Stomach (tissue), 4 donors: Measurements from ENCODE around the gene GNL3.

Experiments
- CTCF ChIP-seq, 7 experiments: fragments of 450-650 bp in 4 of 7; fragments of 200-600 bp in 3 of 7; sonication (generic) in 3 of 7; IDR thresholded peaks; one replicate each; pipeline ENCODE4 v1.5.1; 2016 to 2019; ENCODE audit warnings: antibody characterized with exemption in 7 of 7, control low read depth in 2 of 7, mild to moderate bottlenecking in 1 of 7
- POLR2AphosphoS5 ChIP-seq, 3 donors: sonication (generic); formaldehyde crosslinking; IDR thresholded peaks; one replicate each; pipeline ENCODE4 v1.6.1; 2016; ENCODE audit warnings: antibody characterized with exemption in 3 of 3

- TF ChIP-seq POLR2AphosphoS5 (IDR thresholded peaks at IDR 0.05) (no peak), CTCF (IDR thresholded peaks at IDR 0.05) (no peak)
Observed at GRCh38 chr3:52715714-52716305, 30.0 kb downstream of the GNL3 start.
